Mucosa of gallbladder (tissue), 1 donor: ENCODE measurements around the gene MYO7B. TPM values are rescaled to one million over a fixed set of nuclear protein-coding genes. Genes with fewer than 3 reads are reported as not detected.

Source experiments
- DNase-seq: peaks from one replicate; pipeline ENCODE4 v3.0.0-alpha.2; 2020; ENCODE audit warnings: low spot score
- total RNA-seq: library from RNA; stranded (reverse); gene quantifications from one replicate; pipeline ENCODE4 v1.2.1, GENCODE V29; 2021
- donor health status: DM: no; HTN: no; CAD: no.

Gene MYO7B
- total RNA-seq, result 125 TPM

DNA sequence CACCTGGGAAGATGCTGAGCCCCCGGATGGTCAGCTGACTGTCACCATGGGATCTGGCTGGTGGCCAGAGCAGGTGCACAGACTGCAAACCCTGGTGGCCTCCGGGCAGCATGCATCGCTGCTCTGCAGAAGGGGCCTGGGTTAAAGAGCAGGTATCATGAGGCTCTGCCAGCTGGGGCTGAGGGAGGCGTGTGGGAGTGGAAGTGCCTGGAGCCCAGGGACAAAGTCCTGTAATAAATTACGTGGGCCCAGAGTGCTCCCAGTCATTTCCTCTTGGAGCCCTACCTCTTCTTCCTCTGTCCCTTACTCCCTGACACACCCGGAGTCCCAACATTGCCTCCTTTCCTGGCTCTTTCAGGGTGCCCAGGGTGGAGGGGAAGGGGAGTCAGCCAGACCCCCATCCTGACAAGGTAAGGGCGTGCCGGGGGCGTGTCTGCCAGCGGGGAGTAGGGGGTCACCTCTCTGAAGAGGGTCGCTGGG is at the start of gene MYO7B:
Gene MYO7B, plus strand, starts transcription at position 262 of the 480 bp plus-strand sequence. CDS start 24,040 bp downstream, outside the sequence.
- DNase-seq, result peak; percentile 78

DNA sequence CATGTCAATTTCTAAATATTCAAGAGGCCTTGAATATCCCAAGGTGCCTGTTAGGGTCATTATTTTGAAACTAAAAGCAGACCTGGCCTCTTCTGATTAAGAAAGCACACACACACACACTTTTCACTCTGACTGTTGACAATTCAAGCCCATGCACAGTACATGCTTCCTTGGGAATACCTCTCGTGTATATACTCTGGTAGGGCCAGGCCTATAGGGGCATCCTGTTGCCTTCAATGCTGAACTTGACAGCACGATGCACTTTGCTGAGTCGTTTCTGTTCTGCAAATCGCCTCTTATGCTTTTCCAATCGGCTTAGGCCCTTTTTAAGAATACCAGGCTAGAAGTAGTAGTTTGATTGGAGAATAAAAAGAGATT is 49.8 kb upstream of the MYO7B start:
- no peak for DNase-seq

DNA sequence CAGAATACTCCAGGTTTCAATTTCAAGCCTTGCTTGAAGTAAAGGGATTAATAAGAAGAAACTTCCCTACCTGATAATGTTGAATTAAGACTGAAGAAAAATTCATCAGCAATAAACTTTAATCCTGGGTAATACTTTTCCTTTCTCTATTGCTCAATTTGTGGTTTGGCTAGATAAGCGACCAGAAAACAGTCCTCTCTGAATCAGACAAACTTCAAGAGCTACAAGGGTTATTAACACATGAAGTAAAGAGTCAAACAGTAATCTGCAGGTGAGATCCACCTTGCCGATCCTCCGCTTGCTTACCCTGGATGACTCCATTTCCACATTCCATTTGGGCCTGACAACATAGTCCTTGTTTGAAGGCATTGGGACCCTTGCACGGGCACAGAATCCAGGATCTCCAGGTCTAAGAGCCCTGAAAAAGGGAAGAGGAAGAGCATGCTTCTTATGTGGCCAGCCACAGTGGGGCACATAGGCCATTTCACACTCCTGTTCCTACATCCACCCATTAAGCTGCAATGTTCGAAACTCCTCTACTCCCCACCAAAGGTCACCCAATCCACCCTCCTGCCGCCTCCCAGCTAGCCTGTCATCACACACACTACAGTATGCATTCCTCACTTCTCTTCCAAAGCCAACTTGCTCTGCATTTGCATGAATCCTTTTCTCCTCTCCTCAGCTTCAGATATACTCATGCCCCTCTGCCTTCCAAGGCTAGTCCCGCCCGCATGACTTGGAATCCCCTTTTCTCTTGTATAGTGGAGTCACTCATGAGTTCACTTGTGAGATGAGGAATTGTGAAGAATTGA is 49.0 kb upstream of the MYO7B start:
- no peak for DNase-seq

DNA sequence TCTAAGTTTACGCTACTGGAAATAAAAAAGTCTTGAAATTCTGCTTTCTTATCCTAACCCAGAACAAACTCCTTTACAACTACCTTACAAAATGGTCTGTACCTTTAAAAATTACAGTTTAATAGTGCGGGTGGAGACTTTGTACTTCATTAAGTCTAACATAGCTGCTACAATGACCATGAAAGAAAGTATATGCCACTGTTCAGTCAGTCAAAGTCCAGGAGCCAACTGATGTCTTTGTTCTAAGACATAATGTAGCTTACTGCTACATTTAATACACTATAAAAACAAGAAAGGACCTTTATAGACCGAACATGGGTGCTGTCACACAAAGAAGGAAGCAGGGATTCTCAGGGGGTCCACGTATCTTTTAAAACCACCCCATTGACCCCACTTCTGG is 45.2 kb upstream of the MYO7B start:
- DNase-seq, result no peak

DNA sequence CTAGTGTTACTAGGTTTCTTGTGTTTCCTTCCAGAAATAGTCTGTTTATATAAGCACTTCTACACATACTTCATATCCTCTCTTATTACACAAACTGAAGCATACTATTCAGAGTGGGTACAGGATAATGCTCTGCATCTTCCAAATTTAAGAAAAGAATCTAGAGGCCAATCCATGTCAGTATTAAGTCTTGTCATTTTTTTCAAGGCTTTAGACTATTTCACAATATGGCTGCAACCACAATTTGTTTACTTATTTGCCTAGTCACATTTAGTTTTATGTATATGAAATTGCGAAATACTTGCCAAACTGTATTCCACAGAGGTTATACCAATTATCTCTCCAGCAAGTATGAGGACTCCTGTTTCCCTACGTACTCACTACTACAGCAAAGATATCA is 37.1 kb upstream of the MYO7B start:
- DNase-seq, result no peak

DNA sequence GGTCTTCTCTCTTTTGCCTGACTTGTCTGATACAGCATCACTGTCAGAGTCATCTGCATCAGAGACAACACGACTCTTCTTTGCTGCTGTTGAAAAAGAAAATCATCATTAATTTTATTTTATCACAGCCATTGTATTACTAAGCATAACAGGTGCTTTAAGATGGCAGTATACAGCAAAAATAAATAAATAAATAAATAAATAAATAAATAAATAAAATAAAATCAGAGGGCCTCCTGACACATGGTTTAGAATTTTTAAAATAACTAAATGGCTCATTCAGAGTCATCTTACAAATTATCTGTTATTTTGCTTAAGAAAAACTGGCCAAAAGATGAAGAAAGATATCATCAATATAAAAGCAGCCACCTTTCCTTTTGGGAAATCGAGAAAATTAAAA is 32.0 kb upstream of the MYO7B start:
- DNase-seq, result no peak

DNA sequence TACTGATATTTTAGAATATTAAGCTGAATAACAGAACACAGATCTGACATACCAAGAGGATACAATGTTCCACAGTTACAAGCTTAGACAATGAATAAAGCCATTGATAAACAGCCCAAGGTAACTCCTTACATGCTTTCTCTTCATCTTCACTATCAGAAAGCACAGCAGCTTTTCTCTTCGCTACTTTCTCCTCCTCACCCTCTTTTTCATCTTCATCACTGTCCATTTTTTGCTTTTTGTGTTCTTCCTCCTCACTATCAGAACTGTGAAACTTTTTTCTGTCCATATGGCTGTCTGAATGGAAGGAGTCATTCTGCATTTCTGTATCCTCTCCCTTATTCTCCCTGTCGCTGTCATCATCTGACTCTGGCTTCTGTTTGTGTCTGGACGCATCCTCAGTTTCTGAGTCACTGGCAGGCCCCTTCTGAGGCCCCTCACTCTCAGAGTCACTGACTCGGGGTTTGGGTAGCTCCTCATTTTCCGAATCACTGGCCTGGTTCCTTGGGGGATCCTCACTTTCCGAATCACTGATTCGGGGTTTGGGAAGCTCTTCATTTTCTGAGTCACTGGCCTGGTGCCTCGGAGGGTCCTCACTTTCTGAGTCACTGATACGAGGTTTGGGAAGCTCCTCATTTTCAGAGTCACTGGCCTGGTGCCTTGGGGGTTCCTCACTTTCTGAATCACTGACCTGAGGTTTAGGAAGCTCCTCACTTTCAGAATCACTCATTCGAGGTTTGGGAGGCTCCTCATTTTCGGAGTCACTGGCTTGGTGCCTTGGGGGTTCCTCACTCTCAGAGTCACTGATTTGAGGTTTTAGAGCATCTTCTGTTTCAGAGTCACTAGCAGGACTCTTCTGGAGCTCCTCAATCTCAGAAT is 30.7 kb upstream of the MYO7B start:
- no peak for DNase-seq

DNA sequence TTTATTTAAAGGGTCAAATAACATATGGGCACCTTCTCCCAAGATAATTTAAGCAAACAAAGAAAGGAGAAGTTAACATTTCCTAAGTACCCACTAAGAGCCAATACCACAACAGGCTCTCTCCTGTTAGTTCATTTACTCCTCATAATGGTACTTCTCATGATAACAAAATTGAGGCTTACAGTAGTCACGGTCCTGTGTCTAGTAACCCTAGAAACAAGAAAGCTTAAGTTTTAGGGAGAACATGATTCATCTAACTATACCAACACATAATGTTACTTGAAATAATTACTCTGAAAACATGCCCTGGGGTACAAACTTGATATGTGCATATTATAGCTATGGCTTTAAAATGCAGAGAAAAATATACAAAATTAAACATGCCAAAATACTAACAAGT is 29.0 kb upstream of the MYO7B start:
- no peak for DNase-seq

DNA sequence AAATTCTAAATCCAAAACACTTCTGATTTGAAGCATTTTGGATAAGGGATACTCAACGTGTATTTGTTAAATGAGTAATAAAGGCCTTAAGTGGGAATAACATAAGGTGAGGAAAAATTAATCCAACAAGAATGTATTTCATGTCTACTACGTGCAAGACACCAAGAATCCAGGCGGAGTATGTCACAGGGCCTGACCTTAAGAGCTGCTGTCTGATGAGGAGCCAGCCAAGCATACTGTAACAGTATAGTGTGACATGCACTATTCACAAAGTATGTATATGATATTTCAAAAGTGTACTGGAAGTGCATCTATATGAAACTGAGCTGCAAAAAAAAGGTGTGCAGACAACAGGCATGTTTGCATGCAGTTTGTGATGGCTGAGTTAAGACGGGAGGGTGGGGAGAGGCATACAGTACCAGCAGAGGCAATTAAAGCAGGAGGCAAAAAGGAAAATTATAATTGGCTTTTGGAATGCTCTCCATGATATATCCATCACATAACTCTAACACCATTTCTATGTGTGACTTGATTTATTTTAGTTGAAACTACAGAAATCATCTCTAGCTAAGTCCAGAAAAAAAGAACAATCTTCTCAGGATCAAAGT is 27.4 kb upstream of the MYO7B start:
- no peak for DNase-seq

DNA sequence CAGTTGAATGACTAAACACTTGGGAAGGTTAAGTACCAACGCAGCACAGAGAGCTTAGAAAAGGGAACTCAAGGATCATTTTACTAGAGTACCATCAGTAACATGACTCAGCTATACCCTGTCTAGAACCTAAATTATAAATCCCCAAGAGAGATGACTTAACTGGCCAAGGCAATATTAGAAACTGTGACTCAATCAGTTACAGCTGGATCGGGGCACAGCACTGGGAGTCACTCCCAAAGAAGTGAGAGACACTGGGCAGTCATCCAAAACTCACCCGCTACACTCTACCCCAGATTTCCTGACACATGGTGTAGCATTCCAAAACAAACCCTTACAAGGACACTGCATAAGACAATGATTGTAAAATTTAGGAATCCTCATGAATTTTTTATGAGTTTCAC is 26.9 kb upstream of the MYO7B start:
- DNase-seq, result peak; percentile 40

DNA sequence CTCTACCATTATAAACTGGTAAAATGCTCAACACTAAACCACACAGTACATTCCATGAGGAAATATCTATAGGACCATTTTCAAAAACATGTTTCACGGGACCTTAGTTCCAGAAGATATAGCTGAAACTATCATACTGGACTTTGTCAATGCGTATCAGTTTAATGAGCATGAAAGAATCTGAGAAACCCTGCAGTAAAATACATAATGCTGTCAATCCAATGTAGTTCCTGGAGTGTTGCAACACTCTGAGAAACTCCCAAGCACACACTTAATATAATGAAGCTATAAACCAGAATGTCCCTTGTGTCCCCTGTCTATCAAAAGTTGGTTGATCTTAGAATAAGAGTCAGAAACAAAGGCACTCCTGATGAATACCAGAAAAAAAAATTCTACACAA is 25.4 kb upstream of the MYO7B start:
- no peak for DNase-seq

DNA sequence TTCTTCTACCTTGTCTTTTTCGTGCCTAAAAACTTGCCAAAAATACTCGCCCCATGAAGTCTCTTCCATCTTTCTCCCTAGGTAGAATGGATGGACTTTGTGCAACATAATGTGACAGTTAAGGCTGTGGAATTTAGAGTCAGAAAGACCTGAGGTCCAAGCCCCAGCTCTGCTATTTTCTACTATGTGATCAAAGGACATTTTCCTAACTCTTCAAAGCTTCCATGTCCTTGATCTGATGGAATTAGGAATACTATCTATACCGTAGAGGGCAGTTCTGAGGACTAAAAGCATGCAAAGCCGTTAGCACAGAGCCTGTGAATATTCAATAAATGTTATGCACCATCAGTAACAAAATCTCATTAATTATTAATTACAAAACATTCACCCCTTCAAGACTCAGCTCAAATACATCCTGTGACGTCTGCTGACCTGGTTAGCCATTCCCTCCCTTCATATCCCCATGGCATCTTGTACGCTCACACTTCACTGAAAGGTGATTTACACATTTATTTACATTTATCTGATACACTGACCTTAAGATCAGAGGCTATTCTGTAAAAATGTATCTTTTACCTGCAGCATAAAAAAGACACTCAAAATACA is 24.3 kb upstream of the MYO7B start:
- no peak for DNase-seq

DNA sequence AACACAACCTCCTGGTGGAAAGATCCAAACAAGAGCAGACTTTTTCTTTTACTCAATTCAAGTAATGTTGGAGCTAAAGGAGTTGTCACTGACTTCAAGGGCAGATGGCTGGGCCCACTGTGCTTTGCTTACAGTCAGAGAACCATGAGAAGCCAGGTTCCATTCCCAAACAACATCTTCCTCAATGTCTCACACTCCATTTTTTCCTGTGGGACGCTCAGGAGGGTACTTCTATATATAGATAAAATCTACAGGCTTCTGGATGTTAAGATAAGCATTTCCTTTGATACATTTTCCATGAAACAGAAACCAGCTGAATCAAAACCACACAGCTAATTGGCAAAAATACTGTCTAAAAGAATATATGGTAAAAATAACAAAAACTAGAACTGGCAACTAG is 23.6 kb upstream of the MYO7B start:
- no peak for DNase-seq

DNA sequence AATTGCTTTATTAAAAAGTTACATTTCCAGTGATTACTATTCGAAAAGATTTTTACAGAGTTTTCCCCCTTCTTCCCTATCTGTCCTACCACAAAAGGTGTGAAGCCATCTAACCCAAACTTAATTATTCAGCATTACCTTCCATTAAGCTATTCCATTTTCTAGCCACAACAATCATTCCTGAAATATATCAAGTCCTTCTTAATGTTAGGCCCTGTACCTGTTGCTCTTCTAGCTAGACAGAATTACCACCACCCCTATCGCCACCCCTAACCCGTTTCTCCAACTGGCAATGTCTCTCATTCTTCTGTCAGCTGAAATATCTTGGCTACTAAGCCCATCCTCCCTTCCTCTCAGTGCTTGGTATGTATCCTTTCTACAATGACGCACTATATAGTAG is 23.1 kb upstream of the MYO7B start:
- DNase-seq, result no peak

DNA sequence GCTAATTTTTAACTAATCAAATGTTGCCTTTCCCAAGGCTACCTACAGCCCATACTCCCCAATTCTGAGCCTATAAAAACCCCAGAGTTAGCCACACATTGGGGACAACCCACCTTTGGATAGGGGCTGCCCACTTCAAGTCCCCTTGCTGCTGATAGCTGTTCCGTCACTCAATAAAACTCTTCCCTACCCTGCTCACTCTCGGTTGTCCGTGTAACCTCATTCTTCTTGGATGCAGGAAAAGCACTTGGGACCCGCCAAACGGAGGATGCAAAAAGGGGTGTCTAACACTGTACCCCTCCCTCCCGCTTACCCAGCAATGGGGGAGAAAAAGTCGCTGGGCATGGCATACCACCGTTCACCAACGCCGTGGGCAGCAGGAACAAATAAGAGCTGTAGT is 21.4 kb upstream of the MYO7B start:
- DNase-seq, result no peak

DNA sequence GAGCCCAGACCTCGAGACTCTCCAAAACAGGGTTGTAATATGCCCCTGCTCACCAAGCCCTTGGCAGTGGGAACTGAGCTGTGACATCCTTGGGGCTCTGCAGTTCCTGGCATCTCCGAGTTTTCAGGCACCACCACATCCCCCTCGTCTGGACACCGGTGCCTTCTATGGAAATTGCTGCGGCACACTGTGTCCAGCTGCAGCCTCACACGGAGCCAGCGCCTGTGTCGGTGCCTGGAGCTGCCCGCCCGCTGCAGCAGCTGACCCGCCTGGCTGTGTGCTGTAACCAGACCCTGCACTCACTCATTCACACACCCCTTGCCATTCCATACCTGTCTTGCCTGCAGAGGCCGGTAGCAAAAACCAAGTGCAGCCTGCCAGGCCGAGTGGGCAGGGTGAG is 21.0 kb upstream of the MYO7B start:
- no peak for DNase-seq

DNA sequence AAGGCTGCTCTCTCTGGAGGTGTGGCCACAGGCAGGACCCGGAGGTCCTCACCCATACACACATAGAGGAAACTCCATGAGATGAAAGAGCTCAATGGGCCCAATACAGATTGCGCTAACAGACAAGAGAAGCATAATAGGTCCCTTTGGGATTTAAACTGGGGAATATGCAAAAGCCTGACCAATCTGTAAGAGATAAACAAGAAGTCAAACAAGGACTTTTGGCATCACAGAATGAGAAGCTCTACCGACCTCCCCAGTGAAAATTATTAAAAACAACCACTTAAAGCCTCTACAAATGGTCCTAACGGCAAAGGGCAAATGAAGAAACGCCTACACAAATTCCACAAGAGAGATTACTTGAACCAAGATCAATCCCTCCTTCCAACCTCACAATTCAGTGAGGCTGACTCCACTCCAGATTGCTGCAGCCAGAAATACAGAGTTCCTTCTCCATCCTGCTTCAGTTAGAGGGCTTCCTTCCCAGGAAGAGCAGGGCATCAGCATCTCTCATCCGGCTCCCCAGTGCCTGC is 20.0 kb upstream of the MYO7B start:
- no peak for DNase-seq

DNA sequence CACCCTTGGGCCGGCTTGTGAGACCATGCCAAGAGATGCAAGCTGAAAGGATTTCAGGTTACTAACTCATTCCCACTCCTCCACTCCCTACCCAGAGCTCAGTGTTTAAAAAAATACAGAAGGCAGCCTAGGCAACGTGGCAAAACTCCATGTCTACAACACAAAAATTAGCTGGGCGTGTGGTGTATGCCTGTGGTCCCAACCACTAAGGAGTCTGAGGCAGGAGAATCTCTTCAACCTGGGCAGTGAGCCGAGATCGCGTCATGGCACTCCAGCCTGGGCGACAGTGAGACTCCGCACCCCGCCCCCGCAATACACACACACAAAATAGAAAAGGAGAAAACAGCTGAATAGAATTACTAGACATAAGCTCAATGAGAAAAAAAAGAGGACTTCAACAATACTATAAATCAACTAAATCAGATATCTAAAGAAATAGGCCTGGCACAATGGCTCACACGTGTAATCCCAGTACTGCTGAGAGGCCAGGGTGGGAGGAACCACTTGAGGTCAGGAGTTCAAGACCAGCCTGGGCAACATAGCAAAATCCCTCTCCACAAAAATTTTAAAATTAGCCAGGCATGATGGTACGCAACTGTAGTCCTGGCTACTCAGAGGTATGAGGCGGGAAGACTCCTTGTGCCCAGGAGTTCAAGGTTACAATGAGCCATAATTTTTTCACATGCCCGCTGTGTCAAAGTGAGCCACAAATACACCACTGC is 19.3 kb upstream of the MYO7B start:
- peak; percentile 38 for DNase-seq

DNA sequence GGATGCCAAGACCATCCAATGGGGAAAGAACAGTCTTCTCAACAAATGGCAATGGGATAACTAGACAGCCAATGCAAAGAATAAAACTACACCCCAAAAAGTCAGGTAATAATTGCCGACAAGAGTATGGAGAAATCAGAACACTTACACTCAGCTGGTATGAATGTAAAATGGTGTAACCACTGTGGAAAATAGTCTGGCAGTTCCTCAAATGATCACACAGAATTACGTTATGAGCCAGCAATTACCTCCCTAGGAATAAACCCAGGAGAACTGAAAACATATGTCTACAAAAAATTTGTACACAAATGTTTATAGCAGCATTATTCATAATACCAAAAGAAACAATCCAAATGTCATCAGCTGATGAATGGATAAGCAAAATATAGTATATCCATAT is 18.0 kb upstream of the MYO7B start:
- DNase-seq, result no peak

DNA sequence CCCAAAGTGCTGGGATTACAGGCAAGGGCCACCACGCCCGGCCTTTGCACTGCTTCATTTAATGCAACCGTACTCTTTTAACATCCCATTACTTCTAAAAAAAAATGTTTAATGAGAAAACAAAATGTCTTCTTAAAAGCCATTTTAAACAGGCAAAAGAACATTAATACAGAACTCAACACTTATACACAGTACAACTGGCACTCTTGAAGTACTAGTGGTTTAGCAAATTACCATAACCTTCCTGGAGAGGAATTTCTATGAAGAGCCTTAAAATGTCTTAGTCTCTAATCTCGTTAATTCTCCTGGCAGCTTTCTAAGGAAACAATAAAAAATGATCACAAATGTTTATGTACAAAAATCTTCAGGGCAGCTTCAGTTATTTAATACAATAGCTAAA is 15.1 kb upstream of the MYO7B start:
- no peak for DNase-seq

DNA sequence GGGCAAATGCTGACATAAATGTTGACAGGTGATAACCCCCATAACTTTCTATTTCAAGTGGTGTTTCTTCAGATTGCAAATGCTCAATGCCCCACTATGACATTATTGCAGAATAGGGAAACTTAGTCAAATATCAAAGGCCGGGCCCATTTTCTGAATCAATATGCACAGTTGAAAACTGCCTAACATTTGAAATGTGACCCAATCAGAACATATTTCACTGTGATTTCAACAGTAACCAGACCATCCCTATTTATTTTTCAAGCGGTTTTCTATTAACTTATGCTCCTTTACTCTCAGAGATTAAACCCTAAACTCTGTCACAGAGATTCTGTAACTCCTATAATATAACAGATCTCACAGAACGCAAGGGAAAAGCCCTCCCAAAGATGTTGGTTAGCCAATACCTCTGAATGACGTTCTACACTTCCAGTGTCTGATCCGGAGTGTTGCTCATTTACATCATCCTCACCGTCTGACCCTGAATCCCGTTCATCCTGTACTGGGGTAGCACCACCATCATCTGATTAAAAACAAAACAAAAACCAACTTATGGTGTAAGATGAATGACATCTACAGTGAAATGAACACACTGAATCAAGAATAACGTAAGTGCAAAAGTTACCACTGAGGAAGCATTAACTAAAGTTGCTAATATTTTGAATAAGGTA is 12.1 kb upstream of the MYO7B start:
- DNase-seq, result no peak
